ENCODE results near the gene PON1. TPM values are rescaled to one million over a fixed set of nuclear protein-coding genes. Genes with fewer than 3 reads are reported as not detected.

PON1 gene
- polyA plus RNA-seq, 1 experiment, result not detected

GRCh38 chr7:95265634-95266033 lies 58.7 kb downstream of the PON1 start:
- ChIA-PET CTCF (interaction anchor here (0.6 to 2.6 kb wide), 2 partner anchors 212 to 425 kb away, joined by 3 to 9 read pairs; no protein-coding TSS in a partner anchor), POLR2A (interaction anchor here (0.6 kb wide), 1 partner anchor 148 kb away, joined by 3 read pairs; no protein-coding TSS in a partner anchor)

GRCh38 chr7:95264363-95264891 lies 59.9 kb downstream of the PON1 start:
- Histone ChIP-seq H3K27me3 (ENCODE audit: control insufficient read depth, insufficient read depth, low read length) (no peaks in the 10 kb centered on the region), H3K9me3 (ENCODE audit: control insufficient read depth, insufficient read depth, low read length) (no peaks in the 10 kb centered on the region), H3K4me3 (ENCODE audit: low read depth, low read length) (no peak overlapping the region), H3K27ac (ENCODE audit: low read depth, low read length) (no peak overlapping the region)
- ChIA-PET CTCF (interaction anchor here (2.6 kb wide), 1 partner anchor 213 kb away, joined by 9 read pairs; no protein-coding TSS in a partner anchor), POLR2A (no interaction called here)
- no peak for TF ChIP-seq CTCF (IDR thresholded peaks at IDR 0.05; ENCODE audit: low read depth, low read length)
- no peak for DNase-seq (ENCODE audit: low read depth, low spot score)

More at GRCh38 chr7:95265634-95266033, 58.7 kb downstream of the PON1 start:
- Histone ChIP-seq H3K9me3 (ENCODE audit: control insufficient read depth, insufficient read depth, low read length) (no peaks in the 10 kb centered on the region), H3K27me3 (ENCODE audit: control insufficient read depth, insufficient read depth, low read length) (no peaks in the 10 kb centered on the region), H3K4me3 (ENCODE audit: low read depth, low read length) (no peak overlapping the region), H3K27ac (ENCODE audit: low read depth, low read length) (no peak overlapping the region)
- DNase-seq (ENCODE audit: low read depth, low spot score), result no peak
- no peak for TF ChIP-seq CTCF (IDR thresholded peaks at IDR 0.05; ENCODE audit: low read depth, low read length)

- no peak overlapping the region for H3K27ac ChIP-seq (ENCODE audit: low read depth, low read length)
- CTCF ChIA-PET, result no interaction called here
These were observed 60.5 kb downstream of the PON1 start for GRCh38 chr7:95263785-95264362.

GRCh38 chr7:95262875-95263274 lies 61.5 kb downstream of the PON1 start:
- TF ChIP-seq CTCF (IDR thresholded peaks at IDR 0.05; ENCODE audit: low read depth, low read length), result no peak
- DNase-seq (ENCODE audit: low read depth, low spot score), result no peak
- ChIA-PET CTCF (interaction anchor here (0.6 kb wide), 1 partner anchor 70 kb away, joined by 8 read pairs; no protein-coding TSS in a partner anchor), POLR2A (no interaction called here)
- H3K27ac ChIP-seq (ENCODE audit: low read depth, low read length), result no peak overlapping the region
- H3K4me3 ChIP-seq (ENCODE audit: low read depth, low read length), result no peak overlapping the region
- H3K27me3 ChIP-seq (ENCODE audit: control insufficient read depth, insufficient read depth, low read length), result no peaks in the 10 kb centered on the region
- no peaks in the 10 kb centered on the region for H3K9me3 ChIP-seq (ENCODE audit: control insufficient read depth, insufficient read depth, low read length)

More at GRCh38 chr7:95263785-95264362, 60.5 kb downstream of the PON1 start:
- Histone ChIP-seq H3K9me3 (ENCODE audit: control insufficient read depth, insufficient read depth, low read length) (no peaks in the 10 kb centered on the region), H3K27me3 (ENCODE audit: control insufficient read depth, insufficient read depth, low read length) (no peaks in the 10 kb centered on the region), H3K4me3 (ENCODE audit: low read depth, low read length) (no peak overlapping the region)
- TF ChIP-seq CTCF (IDR thresholded peaks at IDR 0.05; ENCODE audit: low read depth, low read length), result no peak
- DNase-seq (ENCODE audit: low read depth, low spot score), result no peak
- POLR2A ChIA-PET, result no interaction called here

GRCh38 chr7:95261895-95262415 lies 62.4 kb downstream of the PON1 start:
- CTCF ChIA-PET, result interaction anchor here (0.6 kb wide), 1 partner anchor 71 kb away, joined by 8 read pairs; no protein-coding TSS in a partner anchor
- no peaks in the 10 kb centered on the region for H3K27me3 ChIP-seq (ENCODE audit: control insufficient read depth, insufficient read depth, low read length)
- POLR2A ChIA-PET, result no interaction called here
- no peaks in the 10 kb centered on the region for H3K9me3 ChIP-seq (ENCODE audit: control insufficient read depth, insufficient read depth, low read length)
- H3K27ac ChIP-seq (ENCODE audit: low read depth, low read length), result no peak overlapping the region
- no peak for DNase-seq (ENCODE audit: low read depth, low spot score)
- H3K4me3 ChIP-seq (ENCODE audit: low read depth, low read length), result no peak overlapping the region
- TF ChIP-seq CTCF (IDR thresholded peaks at IDR 0.05; ENCODE audit: low read depth, low read length), result no peak

All from AG04450 (cell line).